WTC11 (cell line): Measurements from ENCODE around the gene UPF1. TPM values are rescaled to one million over a fixed set of nuclear protein-coding genes. Genes with fewer than 3 reads are reported as not detected.
A peak's percentile ranks its signal among the peaks of the same experiment; 100 is the strongest.

Experiments used
- ATAC-seq: fragments of 200-7000 bp; cut with Tn5 transposase; 2 replicates; pipeline ENCODE4 v1.10.0; 2021; ENCODE audit warnings: mild to moderate bottlenecking, moderate library complexity
- CTCF ChIA-PET: fragments of 300-600 bp; sonication (Branson Sonifier 250); formaldehyde crosslinking; loops from one replicate; lab custom pipeline; 2021; ENCODE audit warnings: antibody characterized with exemption; lab: Charles Lee
- POLR2A ChIA-PET: fragments of 350-600 bp; sonication (Branson Sonifier 250); formaldehyde crosslinking; loops from one replicate; lab custom pipeline; 2021; ENCODE audit warnings: antibody characterized with exemption; lab: Charles Lee
- DNase-seq: peaks from one replicate; pipeline ENCODE4 v3.0.0; 2021; ENCODE audit warnings: low spot score
- H3K27ac Mint-ChIP-seq: 2 replicates; pipeline ENCODE4 v1.8.0; 2021; ENCODE audit warnings: mixed read lengths
- H3K27me3 Mint-ChIP-seq: 2 replicates; pipeline ENCODE4 v1.8.0; 2021; ENCODE audit warnings: low read depth, mild to moderate bottlenecking, moderate library complexity, mixed read lengths
- H3K36me3 Mint-ChIP-seq: 2 replicates; pipeline ENCODE4 v1.8.0; 2021; ENCODE audit warnings: mixed read lengths
- H3K4me1 Mint-ChIP-seq: 2 replicates; pipeline ENCODE4 v1.8.0; 2022; ENCODE audit warnings: mixed read lengths
- H3K4me3 Mint-ChIP-seq: 2 replicates; pipeline ENCODE4 v1.8.0; 2021; ENCODE audit warnings: mild to moderate bottlenecking, moderate library complexity, mixed read lengths
- H3K9me3 Mint-ChIP-seq: 2 replicates; pipeline ENCODE4 v1.8.0; 2021; ENCODE audit warnings: mixed read lengths
- ATF6 ChIP-seq: sonication (generic); formaldehyde crosslinking; IDR thresholded peaks from 2 replicates; pipeline ENCODE4 v1.8.1; 2023; ENCODE audit warnings: mild to moderate bottlenecking, missing genetic modification reagents
- CREB1 ChIP-seq: sonication (generic); formaldehyde crosslinking; IDR thresholded peaks from 2 replicates; pipeline ENCODE4 v1.8.0; 2023; ENCODE audit warnings: mild to moderate bottlenecking, missing genetic modification reagents
- CREM ChIP-seq: sonication (generic); formaldehyde crosslinking; IDR thresholded peaks from 2 replicates; pipeline ENCODE4 v1.8.1; 2022; ENCODE audit warnings: mild to moderate bottlenecking, missing genetic modification reagents, moderate library complexity
- EMX1 ChIP-seq: fragments of 250-450 bp; sonication (Bioruptor Pico); IDR thresholded peaks from 2 replicates; pipeline ENCODE4 v1.8.0; 2021; ENCODE audit warnings: mild to moderate bottlenecking
- ESRRA ChIP-seq: sonication (generic); formaldehyde crosslinking; IDR thresholded peaks from 2 replicates; pipeline ENCODE4 v1.8.1; 2022; ENCODE audit warnings: mild to moderate bottlenecking, missing genetic modification reagents, borderline replicate concordance
- ETV6 ChIP-seq: sonication (generic); formaldehyde crosslinking; IDR thresholded peaks from 2 replicates; pipeline ENCODE4 v1.8.1; 2022; ENCODE audit warnings: mild to moderate bottlenecking, missing genetic modification reagents
- FOXP1 ChIP-seq: sonication (generic); formaldehyde crosslinking; IDR thresholded peaks from 2 replicates; pipeline ENCODE4 v1.8.0; 2022; ENCODE audit warnings: missing genetic modification reagents, mild to moderate bottlenecking, moderate library complexity, borderline replicate concordance
- GRHL2 ChIP-seq: fragments of 250-450 bp; sonication (Bioruptor Pico); IDR thresholded peaks from 2 replicates; pipeline ENCODE4 v1.8.0; 2022; ENCODE audit warnings: mild to moderate bottlenecking, moderate library complexity; ENCODE audit not compliant: insufficient replicate concordance, severe bottlenecking
- JAZF1 ChIP-seq: fragments of 250-450 bp; sonication (Bioruptor Pico); IDR thresholded peaks from 2 replicates; pipeline ENCODE4 v1.9.0; 2021; ENCODE audit warnings: moderate library complexity, mild to moderate bottlenecking, inconsistent platforms
- JUN ChIP-seq: sonication (generic); formaldehyde crosslinking; IDR thresholded peaks from 2 replicates; pipeline ENCODE4 v1.8.0; 2023; ENCODE audit warnings: mild to moderate bottlenecking, missing genetic modification reagents
- MXD4 ChIP-seq: fragments of 250-450 bp; sonication (Bioruptor Pico); IDR thresholded peaks from 2 replicates; pipeline ENCODE4 v1.8.0; 2021; ENCODE audit warnings: mild to moderate bottlenecking, moderate library complexity, borderline replicate concordance
- MYBL2 ChIP-seq: sonication (generic); formaldehyde crosslinking; IDR thresholded peaks from 2 replicates; pipeline ENCODE4 v1.8.1; 2023; ENCODE audit warnings: mild to moderate bottlenecking, moderate library complexity, missing genetic modification reagents
- RELA ChIP-seq: sonication (generic); formaldehyde crosslinking; IDR thresholded peaks from 2 replicates; pipeline ENCODE4 v1.8.1; 2022; ENCODE audit warnings: missing genetic modification reagents, mild to moderate bottlenecking, borderline replicate concordance
- RORB ChIP-seq: fragments of 250-450 bp; sonication (Bioruptor Pico); IDR thresholded peaks from 2 replicates; pipeline ENCODE4 v1.9.0; 2021; ENCODE audit warnings: mild to moderate bottlenecking
- SOX15 ChIP-seq: fragments of 250-450 bp; sonication (Bioruptor Pico); IDR thresholded peaks from 2 replicates; pipeline ENCODE4 v1.9.0; 2021; ENCODE audit warnings: mild to moderate bottlenecking
- SP1 ChIP-seq: sonication (generic); formaldehyde crosslinking; conservative IDR thresholded peaks from 2 replicates; pipeline ENCODE4 v1.8.1; 2022; ENCODE audit warnings: missing genetic modification reagents
- TEAD4 ChIP-seq: sonication (generic); formaldehyde crosslinking; IDR thresholded peaks from 2 replicates; pipeline ENCODE4 v1.8.0; 2022; ENCODE audit warnings: mild to moderate bottlenecking, missing genetic modification reagents
- ZNF232 ChIP-seq: sonication (generic); formaldehyde crosslinking; IDR thresholded peaks from 2 replicates; pipeline ENCODE4 v1.8.0; 2022; ENCODE audit warnings: mild to moderate bottlenecking, missing genetic modification reagents
- ZNF281 ChIP-seq: sonication (generic); formaldehyde crosslinking; IDR thresholded peaks from 2 replicates; pipeline ENCODE4 v1.8.0; 2023; ENCODE audit warnings: mild to moderate bottlenecking, missing genetic modification reagents
- ZNF317 ChIP-seq: sonication (generic); formaldehyde crosslinking; IDR thresholded peaks from 2 replicates; pipeline ENCODE4 v1.8.1; 2023; ENCODE audit warnings: low read depth, mild to moderate bottlenecking, moderate library complexity, missing genetic modification reagents, borderline replicate concordance
- ZNF396 ChIP-seq: fragments of 250-450 bp; sonication (Bioruptor Pico); IDR thresholded peaks from 2 replicates; pipeline ENCODE4 v1.8.0; 2021; ENCODE audit warnings: mild to moderate bottlenecking, moderate library complexity, borderline replicate concordance
- ZNF416 ChIP-seq: fragments of 250-450 bp; sonication (Bioruptor Pico); IDR thresholded peaks from 2 replicates; pipeline ENCODE4 v1.9.0; 2021; ENCODE audit warnings: mild to moderate bottlenecking, inconsistent platforms
- ZSCAN18 ChIP-seq: fragments of 250-450 bp; sonication (Bioruptor Pico); IDR thresholded peaks from 2 replicates; pipeline ENCODE4 v2.1.2; 2022; ENCODE audit warnings: mild to moderate bottlenecking, moderate library complexity
- total RNA-seq: library from RNA; stranded (reverse); gene quantifications from 3 replicates; pipeline ENCODE4 v1.2.3, GENCODE V29; 2021
- TF ChIP-seq, protein P1 (sequence below): fragments of 250-450 bp; sonication (Bioruptor Pico); IDR thresholded peaks from 2 replicates; pipeline ENCODE4 v1.9.0; 2021; ENCODE audit warnings: mild to moderate bottlenecking
- TF ChIP-seq, protein P2 (sequence below): fragments of 250-450 bp; sonication (Bioruptor Pico); IDR thresholded peaks from 2 replicates; pipeline ENCODE4 v1.9.0; 2021; ENCODE audit warnings: mild to moderate bottlenecking
- TF ChIP-seq, protein P3 (sequence below): fragments of 250-450 bp; sonication (Bioruptor Pico); IDR thresholded peaks from 2 replicates; pipeline ENCODE4 v1.9.0; 2021; ENCODE audit warnings: moderate library complexity, mild to moderate bottlenecking, inconsistent platforms, borderline replicate concordance

The UPF1 gene
- total RNA-seq, 1 experiment from 2014 or later: 82.5 TPM

DNA sequence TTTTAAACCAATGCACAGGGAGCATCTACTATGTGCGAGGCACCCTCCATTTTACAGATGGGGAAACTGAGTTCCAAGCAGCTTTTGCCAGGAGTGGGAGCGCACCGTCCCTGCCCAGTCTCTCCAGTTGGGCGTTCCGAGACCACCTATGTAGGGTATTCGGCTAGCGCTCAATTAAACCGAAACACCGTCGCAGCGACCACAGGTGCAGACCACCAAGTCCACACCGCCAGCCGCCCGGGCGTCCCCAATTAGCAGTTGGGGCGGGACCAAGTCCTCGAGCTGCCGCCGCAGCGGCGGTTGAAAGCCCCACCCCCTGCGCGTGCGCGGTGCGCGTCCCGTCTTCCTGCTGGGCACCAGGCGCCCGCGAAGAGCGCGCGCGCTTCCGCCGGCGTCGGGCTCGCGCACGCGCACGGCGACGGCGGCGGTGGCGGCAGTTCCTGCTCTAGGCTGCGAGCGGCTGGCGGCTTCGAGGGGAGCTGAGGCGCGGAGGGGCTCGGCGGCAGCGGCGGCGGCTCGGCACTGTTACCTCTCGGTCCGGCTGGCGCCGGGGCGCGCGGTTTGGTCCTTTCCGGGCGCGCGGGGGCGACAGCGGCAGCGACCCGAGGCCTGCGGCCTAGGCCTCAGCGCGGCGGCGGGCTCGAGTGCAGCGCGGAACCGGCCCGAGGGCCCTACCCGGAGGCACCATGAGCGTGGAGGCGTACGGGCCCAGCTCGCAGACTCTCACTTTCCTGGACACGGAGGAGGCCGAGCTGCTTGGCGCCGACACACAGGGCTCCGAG lies at the start of gene UPF1 (continued):
- TF ChIP-seq ZNF281 (CRISPR knock-in tag): no peak
- peak; percentile 88 for TF ChIP-seq JUN (CRISPR knock-in tag)
- no peak for TF ChIP-seq SOX15 (CRISPR knock-in tag)
- no peak for TF ChIP-seq ZNF416 (CRISPR knock-in tag)
- TF ChIP-seq, protein P1, sequence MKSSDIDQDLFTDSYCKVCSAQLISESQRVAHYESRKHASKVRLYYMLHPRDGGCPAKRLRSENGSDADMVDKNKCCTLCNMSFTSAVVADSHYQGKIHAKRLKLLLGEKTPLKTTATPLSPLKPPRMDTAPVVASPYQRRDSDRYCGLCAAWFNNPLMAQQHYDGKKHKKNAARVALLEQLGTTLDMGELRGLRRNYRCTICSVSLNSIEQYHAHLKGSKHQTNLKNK (CRISPR knock-in tag): 0 out of 2 replicates have a peak, but pooled peaks have one; percentile 13
- no peak for TF ChIP-seq ZNF396 (CRISPR knock-in tag)
- no peak for TF ChIP-seq JAZF1 (CRISPR knock-in tag)
- no peak for TF ChIP-seq TEAD4 (CRISPR knock-in tag)
- TF ChIP-seq, protein P2, sequence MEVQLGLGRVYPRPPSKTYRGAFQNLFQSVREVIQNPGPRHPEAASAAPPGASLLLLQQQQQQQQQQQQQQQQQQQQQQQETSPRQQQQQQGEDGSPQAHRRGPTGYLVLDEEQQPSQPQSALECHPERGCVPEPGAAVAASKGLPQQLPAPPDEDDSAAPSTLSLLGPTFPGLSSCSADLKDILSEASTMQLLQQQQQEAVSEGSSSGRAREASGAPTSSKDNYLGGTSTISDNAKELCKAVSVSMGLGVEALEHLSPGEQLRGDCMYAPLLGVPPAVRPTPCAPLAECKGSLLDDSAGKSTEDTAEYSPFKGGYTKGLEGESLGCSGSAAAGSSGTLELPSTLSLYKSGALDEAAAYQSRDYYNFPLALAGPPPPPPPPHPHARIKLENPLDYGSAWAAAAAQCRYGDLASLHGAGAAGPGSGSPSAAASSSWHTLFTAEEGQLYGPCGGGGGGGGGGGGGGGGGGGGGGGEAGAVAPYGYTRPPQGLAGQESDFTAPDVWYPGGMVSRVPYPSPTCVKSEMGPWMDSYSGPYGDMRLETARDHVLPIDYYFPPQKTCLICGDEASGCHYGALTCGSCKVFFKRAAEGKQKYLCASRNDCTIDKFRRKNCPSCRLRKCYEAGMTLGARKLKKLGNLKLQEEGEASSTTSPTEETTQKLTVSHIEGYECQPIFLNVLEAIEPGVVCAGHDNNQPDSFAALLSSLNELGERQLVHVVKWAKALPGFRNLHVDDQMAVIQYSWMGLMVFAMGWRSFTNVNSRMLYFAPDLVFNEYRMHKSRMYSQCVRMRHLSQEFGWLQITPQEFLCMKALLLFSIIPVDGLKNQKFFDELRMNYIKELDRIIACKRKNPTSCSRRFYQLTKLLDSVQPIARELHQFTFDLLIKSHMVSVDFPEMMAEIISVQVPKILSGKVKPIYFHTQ (CRISPR knock-in tag): no peak
- TF ChIP-seq, protein P3, sequence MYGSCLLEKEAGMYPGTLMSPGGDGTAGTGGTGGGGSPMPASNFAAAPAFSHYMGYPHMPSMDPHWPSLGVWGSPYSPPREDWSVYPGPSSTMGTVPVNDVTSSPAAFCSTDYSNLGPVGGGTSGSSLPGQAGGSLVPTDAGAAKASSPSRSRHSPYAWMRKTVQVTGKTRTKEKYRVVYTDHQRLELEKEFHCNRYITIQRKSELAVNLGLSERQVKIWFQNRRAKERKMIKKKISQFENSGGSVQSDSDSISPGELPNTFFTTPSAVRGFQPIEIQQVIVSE: no peak
- no peak for TF ChIP-seq RORB (CRISPR knock-in tag)
- no peak for TF ChIP-seq CREB1
- TF ChIP-seq RELA (CRISPR knock-in tag): no peak
- TF ChIP-seq FOXP1 (CRISPR knock-in tag): peak; percentile 82
- no peak for TF ChIP-seq ATF6
- TF ChIP-seq ETV6 (CRISPR knock-in tag): peak; percentile 48; the same call in 1 of the 2 replicates
- no peak for TF ChIP-seq EMX1
- TF ChIP-seq, all 79 proteins: peak for 20

DNA sequence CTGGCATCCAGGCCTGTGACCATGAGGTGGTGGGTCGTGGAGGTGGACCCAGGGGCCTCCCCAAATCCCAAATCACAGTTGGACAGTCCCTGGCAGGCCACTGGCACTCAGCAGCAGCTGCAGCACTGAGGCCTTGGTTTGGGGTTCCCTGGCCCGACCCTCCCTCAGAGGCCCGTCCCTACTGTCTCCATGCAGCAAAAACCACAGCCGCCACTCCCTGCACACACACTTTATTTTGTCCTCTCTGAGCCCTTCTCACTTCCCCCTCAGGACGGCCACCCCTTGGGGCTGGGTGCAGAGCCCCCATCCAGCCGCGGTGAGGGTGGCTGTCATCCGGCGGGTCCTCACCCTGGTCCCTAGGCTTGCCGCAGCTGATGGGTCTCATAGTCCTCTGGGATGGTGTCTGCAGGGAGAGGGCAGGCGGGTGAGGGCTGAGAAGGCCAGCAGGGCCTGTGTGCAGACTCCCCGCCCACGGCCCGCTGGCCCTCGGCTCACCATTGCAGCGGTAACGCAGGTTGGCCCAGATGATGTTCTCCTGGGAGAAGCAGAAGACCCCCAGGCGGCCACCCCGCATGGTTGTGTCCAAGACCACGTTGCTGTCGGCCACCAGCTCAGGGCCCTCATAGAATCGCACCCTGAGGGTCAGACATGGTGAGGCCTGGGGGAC lies 49.1 kb upstream of the UPF1 start:
- ChIA-PET POLR2A (no interaction called here), CTCF (interaction anchor here (1.0 to 3.0 kb wide), 2 partner anchors 9 to 64 kb away, joined by 4 to 13 read pairs; no protein-coding TSS in a partner anchor)
- H3K4me3 Mint-ChIP-seq: no peak overlapping the region
- H3K27ac Mint-ChIP-seq: no peak overlapping the region
- ATAC-seq (no peak), DNase-seq (no peak)
- H3K27me3 Mint-ChIP-seq: peaks cover 100% of the 10 kb centered on the region
- H3K36me3 Mint-ChIP-seq: 0 out of 2 replicates have a peak, but pooled peaks cover 2% of the 10 kb centered on the region
- no peaks in the 10 kb centered on the region for H3K9me3 Mint-ChIP-seq
- H3K4me1 Mint-ChIP-seq: peaks cover 11% of the 10 kb centered on the region
- no peak for TF ChIP-seq MXD4
- TF ChIP-seq JUN (CRISPR knock-in tag): no peak
- no peak for TF ChIP-seq SP1
- TF ChIP-seq GRHL2 (CRISPR knock-in tag): no peak
- TF ChIP-seq CREM (CRISPR knock-in tag): no peak
- TF ChIP-seq ZSCAN18 (CRISPR knock-in tag): no peak
- TF ChIP-seq ZNF232 (CRISPR knock-in tag): no peak
- no peak for TF ChIP-seq ESRRA
- no peak for TF ChIP-seq ZNF317 (CRISPR knock-in tag)
- no peak for TF ChIP-seq MYBL2
